Choroid plexus epithelial cell (primary cell): ENCODE measurements around the gene VPS25.

Source experiments
- DNase-seq: peaks from one replicate; pipeline ENCODE4 v3.0.0-alpha.2; 2010; ENCODE audit warnings: low read depth
- H3K4me3 ChIP-seq: 2 replicates; pipeline ENCODE4 v1.5.1; 2011; ENCODE audit warnings: low read depth, mild to moderate bottlenecking, control low read depth, low read length, moderate library complexity
- CTCF ChIP-seq: conservative IDR thresholded peaks from 2 replicates; pipeline ENCODE4 v1.5.1; 2011; ENCODE audit warnings: low read depth, mild to moderate bottlenecking, control low read depth, inconsistent platforms, low read length, moderate library complexity

Gene VPS25

DNA sequence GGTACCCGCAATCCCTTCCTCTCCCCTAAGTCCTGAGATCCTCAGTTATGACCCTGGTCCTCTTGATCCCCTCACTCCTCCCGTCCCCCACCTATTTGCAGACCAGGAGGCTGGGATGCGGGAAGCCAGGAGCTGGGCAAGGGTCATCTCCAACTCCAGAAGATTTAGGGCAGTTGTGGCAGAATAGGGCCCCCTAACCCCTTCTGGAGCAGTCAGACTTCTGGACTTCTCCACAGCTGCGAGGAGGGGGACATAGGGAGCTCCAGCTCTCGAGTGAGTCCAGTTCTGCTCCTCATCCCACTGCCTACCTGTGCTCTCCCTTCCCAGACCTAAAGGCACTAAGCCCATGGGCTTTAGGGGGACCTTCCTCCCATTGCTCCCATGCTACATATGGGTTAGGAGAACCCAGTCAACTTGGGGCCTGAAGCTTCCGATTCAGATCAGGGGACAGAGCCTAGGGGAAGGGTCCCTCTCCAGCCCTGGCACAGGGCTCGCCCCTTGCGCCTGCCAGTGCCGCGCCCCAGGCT is 8.5 kb downstream of the VPS25 start:
- peak overlapping the region; percentile 64 for H3K4me3 ChIP-seq
- no peak for TF ChIP-seq CTCF
- no peak for DNase-seq

DNA sequence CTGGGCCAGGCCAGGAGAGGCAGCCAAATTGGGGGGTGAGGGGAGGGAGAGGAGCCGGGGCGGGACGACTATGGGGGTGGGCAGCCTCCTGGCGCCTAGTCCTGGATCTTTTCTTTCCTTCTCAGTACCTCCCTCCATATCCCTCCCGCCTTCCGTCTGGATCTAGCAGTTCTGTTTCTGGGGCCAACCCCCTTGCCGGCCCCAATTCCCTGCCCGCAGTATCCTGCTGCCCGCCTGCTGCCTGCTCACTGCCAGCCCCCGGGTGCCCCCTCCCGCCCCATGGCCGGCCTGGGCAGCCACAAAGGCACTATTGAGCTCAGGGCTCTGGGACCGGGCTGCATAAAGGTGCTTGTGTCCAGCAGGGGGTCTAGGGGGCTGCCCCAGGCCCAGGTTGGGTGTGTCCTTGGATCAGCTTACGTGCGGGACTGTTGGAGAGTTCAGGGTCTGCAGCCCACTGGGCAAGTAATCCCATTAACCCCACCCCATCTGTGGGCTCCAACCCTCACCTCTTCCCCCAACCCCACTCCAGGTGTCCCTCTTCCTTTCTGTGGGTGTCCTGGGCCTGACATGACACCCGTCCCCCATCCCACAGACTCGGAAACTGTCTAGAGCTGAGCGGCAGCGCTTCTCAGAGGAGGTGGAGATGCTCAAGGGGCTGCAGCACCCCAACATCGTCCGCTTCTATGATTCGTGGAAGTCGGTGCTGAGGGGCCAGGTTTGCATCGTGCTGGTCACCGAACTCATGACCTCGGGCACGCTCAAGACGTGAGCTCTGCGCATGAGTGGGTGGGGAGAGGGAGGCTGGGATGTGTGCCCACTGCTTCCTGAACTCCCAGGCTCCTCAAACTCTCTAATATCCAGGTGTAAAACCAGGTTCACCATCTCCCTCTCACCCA is 9.2 kb downstream of the VPS25 start:
- DNase-seq: no peak
- peak overlapping the region; percentile 64 for H3K4me3 ChIP-seq
- TF ChIP-seq CTCF: no peak

- no peak for TF ChIP-seq CTCF
- DNase-seq: peak; percentile 77
- H3K4me3 ChIP-seq: no peak overlapping the region
Measured at GRCh38 chr17:42783062-42783790, 10.0 kb downstream of the VPS25 start.

DNA sequence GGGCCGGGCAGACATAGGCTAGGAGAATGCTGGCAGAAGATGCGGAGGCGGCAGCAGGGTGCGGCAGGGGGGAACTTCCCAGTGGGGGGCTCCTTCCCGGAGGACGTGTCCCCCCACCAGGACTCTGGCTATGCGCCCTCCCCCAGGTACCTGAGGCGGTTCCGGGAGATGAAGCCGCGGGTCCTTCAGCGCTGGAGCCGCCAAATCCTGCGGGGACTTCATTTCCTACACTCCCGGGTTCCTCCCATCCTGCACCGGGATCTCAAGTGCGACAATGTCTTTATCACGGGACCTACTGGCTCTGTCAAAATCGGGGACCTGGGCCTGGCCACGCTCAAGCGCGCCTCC is 10.5 kb downstream of the VPS25 start:
- H3K4me3 ChIP-seq: no peak overlapping the region

DNA sequence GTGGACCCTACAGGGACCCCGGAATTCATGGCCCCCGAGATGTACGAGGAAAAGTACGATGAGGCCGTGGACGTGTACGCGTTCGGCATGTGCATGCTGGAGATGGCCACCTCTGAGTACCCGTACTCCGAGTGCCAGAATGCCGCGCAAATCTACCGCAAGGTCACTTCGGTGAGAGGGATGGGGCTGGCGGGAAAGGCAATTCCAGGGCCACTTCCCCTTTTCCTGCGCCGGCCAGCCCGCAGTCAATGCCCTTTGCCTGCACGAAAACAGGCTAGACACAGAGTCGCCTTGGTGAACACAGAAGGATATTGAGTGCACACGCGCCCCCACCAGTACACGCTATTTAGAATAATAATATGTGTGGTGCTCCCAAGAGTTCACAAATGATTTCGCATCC is 11.2 kb downstream of the VPS25 start:
- H3K4me3 ChIP-seq: peak overlapping the region; percentile 3
- TF ChIP-seq CTCF: no peak
- no peak for DNase-seq

More for the DNA sequence above, 10.5 kb downstream of the VPS25 start:
- DNase-seq: no peak
- TF ChIP-seq CTCF: no peak

- peak; percentile 46 for DNase-seq
- H3K4me3 ChIP-seq: no peak overlapping the region
- TF ChIP-seq CTCF: no peak
Measured at GRCh38 chr17:42784811-42785592, 11.8 kb downstream of the VPS25 start.
